Measurements from ENCODE around the gene UNC5A.

The UNC5A gene

DNA sequence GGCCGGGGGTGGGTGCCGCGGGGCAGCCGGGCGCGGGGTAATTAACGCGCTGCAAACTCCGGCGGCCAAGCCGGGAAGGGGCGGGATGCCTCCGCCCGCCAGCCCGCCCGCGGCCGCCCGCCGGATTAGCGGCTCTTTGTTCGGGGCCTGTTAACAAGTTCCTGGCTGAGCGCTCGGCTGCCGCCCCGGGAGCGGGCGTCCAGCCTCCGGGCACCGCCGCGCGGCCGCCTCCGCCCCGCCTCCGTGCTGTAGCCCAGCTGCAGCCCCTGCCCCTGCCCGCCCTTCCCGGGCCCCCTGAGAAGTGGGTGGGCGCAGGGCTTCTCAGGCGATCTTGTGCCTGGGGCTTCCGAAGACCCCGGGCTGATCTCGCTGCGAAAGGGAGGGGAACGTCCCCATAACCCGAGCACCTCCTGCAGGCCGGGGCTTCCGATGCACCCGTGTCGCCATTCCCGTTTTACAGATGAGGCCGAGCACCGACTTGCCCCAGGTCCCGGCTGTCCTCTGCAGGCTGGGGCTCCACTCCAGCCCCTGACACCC lies 7.5 kb downstream of the UNC5A start:
- TF ChIP-seq PPARA (CRISPR knock-in tag; IDR thresholded peaks at IDR 0.05; ENCODE audit: borderline replicate concordance), result no peak
- no peak for TF ChIP-seq RARB (CRISPR knock-in tag; IDR thresholded peaks at IDR 0.05)
- no peak for TF ChIP-seq ISL1 (CRISPR knock-in tag; IDR thresholded peaks at IDR 0.05)
- no peak for TF ChIP-seq TSHZ2 (CRISPR knock-in tag; IDR thresholded peaks at IDR 0.05)
- TF ChIP-seq ARNTL (CRISPR knock-in tag; IDR thresholded peaks at IDR 0.05; ENCODE audit: borderline replicate concordance, low read depth), result no peak
- TF ChIP-seq ZC3H10 (CRISPR knock-in tag; IDR thresholded peaks at IDR 0.05), result no peak
- no peak for TF ChIP-seq ZNF70 (CRISPR knock-in tag; IDR thresholded peaks at IDR 0.05)
- TF ChIP-seq PATZ1 (CRISPR knock-in tag; IDR thresholded peaks at IDR 0.05; ENCODE audit: borderline replicate concordance), result no peak
- TF ChIP-seq ESRRG (CRISPR knock-in tag; IDR thresholded peaks at IDR 0.05), result no peak
- no peak for TF ChIP-seq ZFP3 (CRISPR knock-in tag; IDR thresholded peaks at IDR 0.05)
- peak; percentile 71 for ATAC-seq

GRCh38 chr5:176818391-176819098 lies 8.2 kb downstream of the UNC5A start:
- ATAC-seq, result no peak
- TF ChIP-seq ISL1 (CRISPR knock-in tag; IDR thresholded peaks at IDR 0.05), result no peak
- TF ChIP-seq, protein P1, sequence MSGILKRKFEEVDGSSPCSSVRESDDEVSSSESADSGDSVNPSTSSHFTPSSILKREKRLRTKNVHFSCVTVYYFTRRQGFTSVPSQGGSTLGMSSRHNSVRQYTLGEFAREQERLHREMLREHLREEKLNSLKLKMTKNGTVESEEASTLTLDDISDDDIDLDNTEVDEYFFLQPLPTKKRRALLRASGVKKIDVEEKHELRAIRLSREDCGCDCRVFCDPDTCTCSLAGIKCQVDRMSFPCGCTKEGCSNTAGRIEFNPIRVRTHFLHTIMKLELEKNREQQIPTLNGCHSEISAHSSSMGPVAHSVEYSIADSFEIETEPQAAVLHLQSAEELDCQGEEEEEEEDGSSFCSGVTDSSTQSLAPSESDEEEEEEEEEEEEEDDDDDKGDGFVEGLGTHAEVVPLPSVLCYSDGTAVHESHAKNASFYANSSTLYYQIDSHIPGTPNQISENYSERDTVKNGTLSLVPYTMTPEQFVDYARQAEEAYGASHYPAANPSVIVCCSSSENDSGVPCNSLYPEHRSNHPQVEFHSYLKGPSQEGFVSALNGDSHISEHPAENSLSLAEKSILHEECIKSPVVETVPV (CRISPR knock-in tag; IDR thresholded peaks at IDR 0.05), result no peak
- TF ChIP-seq OSR1 (CRISPR knock-in tag; IDR thresholded peaks at IDR 0.05), result no peak
- TF ChIP-seq ZNF70 (CRISPR knock-in tag; IDR thresholded peaks at IDR 0.05), result no peak
- no peak for TF ChIP-seq GLIS3 (CRISPR knock-in tag; IDR thresholded peaks at IDR 0.05)
- no peak for TF ChIP-seq ESRRG (CRISPR knock-in tag; IDR thresholded peaks at IDR 0.05)
- TF ChIP-seq ZFP3 (CRISPR knock-in tag; IDR thresholded peaks at IDR 0.05), result no peak
- no peak for TF ChIP-seq PPARA (CRISPR knock-in tag; IDR thresholded peaks at IDR 0.05; ENCODE audit: borderline replicate concordance)
- TF ChIP-seq TSHZ2 (CRISPR knock-in tag; IDR thresholded peaks at IDR 0.05), result no peak
- no peak for TF ChIP-seq RARB (CRISPR knock-in tag; IDR thresholded peaks at IDR 0.05)
- no peak for TF ChIP-seq ARNTL (CRISPR knock-in tag; IDR thresholded peaks at IDR 0.05; ENCODE audit: borderline replicate concordance, low read depth)
- no peak for TF ChIP-seq PATZ1 (CRISPR knock-in tag; IDR thresholded peaks at IDR 0.05; ENCODE audit: borderline replicate concordance)
- TF ChIP-seq ZC3H10 (CRISPR knock-in tag; IDR thresholded peaks at IDR 0.05), result no peak
- TF ChIP-seq, protein P2, sequence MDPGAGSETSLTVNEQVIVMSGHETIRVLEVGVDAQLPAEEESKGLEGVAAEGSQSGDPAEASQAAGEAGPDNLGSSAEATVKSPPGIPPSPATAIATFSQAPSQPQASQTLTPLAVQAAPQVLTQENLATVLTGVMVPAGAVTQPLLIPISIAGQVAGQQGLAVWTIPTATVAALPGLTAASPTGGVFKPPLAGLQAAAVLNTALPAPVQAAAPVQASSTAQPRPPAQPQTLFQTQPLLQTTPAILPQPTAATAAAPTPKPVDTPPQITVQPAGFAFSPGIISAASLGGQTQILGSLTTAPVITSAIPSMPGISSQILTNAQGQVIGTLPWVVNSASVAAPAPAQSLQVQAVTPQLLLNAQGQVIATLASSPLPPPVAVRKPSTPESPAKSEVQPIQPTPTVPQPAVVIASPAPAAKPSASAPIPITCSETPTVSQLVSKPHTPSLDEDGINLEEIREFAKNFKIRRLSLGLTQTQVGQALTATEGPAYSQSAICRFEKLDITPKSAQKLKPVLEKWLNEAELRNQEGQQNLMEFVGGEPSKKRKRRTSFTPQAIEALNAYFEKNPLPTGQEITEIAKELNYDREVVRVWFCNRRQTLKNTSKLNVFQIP (CRISPR knock-in tag; IDR thresholded peaks at IDR 0.05; ENCODE audit: borderline replicate concordance, low read depth), result no peak
- TF ChIP-seq BACH2 (CRISPR knock-in tag; IDR thresholded peaks at IDR 0.05; ENCODE audit: borderline replicate concordance), result no peak
- no peak for TF ChIP-seq ZNF8 (CRISPR knock-in tag; IDR thresholded peaks at IDR 0.05)
- no peak for TF ChIP-seq CSDC2 (CRISPR knock-in tag; IDR thresholded peaks at IDR 0.05)
- TF ChIP-seq TCF4 (CRISPR knock-in tag; IDR thresholded peaks at IDR 0.05; ENCODE audit: borderline replicate concordance), result no peak
- no peak for TF ChIP-seq SNAI2 (CRISPR knock-in tag; IDR thresholded peaks at IDR 0.05)

Measured in SK-N-SH treated with all-trans-retinoic acid at 6 μM for 48 hours (cell line).